Stimulated activated CD4-positive, alpha-beta T cell treated with anti-CD3 and anti-CD28 coated beads, Interleukin-1b, Interleukin-23, amount 100 ng/mL, for 24 hours (primary cell): ENCODE measurements around the gene ERC1.

Experiments
- DNase-seq, 4 experiments: peaks; one replicate each; pipeline ENCODE4 v3.0.0-alpha.2; 2020; ENCODE audit warnings: low read depth in 4 of 4, low spot score in 1 of 4

The ERC1 gene

GRCh38 chr12:1502831-1503230 is 511.8 kb downstream of the ERC1 start:
- DNase-seq: no peak

DNA sequence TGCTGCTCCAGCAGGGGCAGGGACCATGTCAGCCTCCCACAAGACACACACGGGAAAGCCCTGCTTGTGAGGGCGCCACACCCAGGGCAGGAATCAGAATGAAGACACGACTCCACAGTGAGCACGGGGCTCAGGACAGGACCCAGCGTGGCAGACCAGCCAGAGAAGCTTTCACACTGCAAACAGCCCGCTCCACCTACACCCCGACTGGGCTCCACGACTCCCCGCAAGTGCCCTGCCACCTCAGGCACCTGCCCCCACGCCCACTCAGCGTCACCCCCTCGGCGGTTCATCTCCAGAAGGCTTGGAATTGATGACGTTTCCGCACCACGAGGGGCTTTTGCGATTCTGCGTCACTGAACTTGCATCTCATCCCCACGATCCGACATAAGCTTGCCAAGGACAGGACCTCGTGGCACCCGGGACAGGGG is 512.3 kb downstream of the ERC1 start:
- no peak for DNase-seq

DNA sequence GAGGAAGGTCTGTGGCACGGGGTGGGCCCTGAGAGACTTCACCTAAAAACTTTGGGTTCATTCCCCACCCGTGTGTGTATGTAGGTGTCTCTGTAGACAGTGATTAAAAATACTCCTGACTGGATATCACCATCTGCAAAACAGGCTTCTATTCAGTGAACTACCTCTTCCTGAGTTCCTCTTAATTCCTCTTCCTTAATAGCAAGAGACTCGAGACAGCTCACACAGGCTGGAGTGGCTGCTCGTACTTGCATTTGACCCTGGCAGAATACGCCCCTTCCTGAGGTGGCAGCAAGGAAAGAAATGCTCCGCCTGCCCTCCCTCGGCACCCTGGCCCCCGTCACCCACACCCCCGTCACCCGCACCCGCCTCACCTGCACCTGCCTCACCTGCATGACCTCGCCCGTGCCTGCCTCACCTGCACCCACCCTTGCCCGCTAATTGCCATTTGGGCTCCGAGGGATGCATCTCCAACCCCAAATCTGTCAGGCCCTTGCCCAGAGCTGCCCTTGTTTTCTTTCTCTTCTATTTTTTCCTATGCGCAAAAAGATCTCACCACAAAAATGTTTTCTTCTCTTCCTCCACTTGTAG is 513.4 kb downstream of the ERC1 start:
- no peak for DNase-seq

DNA sequence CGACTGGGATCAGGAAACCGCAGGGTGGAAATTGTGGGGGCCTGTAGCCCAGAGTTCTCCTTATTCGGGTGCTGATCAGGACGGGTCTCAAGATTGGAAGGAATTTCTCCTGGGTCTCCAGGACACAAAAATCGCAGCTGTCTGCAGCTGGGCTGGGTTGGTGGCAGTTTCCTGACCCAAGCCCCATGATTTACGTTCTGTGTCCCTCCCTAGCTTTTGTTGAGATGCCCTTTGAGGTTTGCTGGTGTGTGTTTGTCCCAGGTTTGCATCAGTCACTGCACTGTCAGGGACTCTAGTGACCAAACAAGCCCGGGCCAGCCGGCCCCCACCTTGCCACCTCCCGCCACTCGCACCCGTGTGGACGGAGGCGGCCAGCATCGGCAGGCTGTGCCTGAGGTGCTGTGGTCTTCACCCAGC is 513.9 kb downstream of the ERC1 start:
- no peak for DNase-seq

GRCh38 chr12:1505576-1505975 is 514.6 kb downstream of the ERC1 start:
- no peak for DNase-seq

- DNase-seq: no peak
Measured at GRCh38 chr12:1507308-1507707, 516.3 kb downstream of the ERC1 start.

- DNase-seq: no peak
Measured at GRCh38 chr12:1509413-1510052, 518.5 kb downstream of the ERC1 start.

DNA sequence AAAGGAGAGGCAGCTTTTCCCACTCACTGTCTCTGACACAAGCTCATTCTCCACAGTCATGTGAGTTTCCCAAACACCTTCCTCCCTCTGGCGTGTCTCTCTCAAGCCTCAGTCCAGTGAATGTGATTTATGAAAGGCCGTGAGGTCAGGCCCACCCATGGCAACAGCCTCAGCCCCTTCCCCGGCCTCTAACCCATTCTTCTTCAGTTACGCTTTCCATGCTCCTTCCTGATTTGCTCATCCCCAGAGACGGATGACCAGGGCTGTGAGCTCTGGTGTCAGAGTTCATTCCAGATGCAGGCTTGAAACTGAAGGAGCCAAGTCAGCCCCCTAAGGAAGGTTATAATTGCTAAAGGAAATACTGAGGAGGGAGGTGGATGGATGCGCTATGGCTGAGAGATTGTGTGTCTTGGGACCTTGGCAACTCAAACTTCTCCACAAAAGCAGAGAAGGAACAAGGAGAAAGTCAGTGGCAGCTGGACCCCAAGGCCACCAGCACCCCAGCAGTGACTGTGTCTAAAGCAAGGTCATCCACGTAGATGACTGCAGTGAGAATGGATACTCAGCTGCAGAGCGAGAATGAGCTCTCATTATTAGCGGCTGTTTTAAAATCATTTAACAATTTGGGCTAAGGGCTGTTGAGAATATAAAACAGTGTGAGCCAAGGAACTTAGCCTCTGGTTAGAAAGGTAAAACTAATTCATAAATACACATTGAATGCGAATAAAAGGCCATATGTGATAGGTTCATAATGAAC is 519.2 kb downstream of the ERC1 start:
- no peak for DNase-seq

GRCh38 chr12:1515010-1515409 is 524.0 kb downstream of the ERC1 start:
- no peak for DNase-seq

DNA sequence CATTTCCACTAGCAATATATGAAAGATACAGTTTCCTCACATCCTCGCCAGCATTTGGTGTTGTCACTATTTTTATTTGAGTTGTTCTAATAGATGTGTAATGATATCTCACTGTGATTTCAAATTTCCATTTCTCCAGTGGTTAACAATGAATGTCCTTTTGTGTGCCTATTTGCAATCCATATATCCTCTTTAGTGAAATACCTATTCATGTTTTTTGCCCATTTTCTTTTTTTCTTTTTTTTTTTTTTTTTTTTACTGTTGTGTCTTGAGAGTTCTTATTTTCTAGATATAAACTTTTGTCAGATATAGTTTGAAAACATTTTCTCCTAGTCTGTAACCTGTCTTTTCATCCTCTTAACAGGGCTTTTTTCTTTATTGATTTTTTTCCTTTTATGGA is 524.4 kb downstream of the ERC1 start:
- no peak for DNase-seq

DNA sequence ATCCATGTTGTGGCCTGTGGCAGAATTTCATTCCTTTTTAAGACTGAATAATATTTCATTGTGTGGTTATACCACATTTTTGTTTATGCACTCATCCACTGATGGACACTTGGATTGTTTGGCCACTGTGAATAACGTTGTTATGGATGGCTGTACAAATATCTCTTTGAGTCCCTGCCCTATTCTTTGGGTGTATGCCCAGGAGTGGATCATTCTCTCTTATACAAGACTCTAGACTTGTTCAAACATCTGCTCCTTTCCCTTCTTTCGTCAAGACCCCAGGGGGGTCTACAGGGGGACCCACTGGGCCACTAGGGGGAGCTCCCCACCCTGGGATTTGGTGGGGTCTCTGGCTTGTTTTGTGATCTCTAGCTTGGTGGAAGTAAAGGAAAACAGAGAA is 526.0 kb downstream of the ERC1 start:
- no peak for DNase-seq

- no peak for DNase-seq
Measured at GRCh38 chr12:1517734-1518525, 526.9 kb downstream of the ERC1 start.

- no peak for DNase-seq
Measured at GRCh38 chr12:1518591-1519516, 527.8 kb downstream of the ERC1 start.

DNA sequence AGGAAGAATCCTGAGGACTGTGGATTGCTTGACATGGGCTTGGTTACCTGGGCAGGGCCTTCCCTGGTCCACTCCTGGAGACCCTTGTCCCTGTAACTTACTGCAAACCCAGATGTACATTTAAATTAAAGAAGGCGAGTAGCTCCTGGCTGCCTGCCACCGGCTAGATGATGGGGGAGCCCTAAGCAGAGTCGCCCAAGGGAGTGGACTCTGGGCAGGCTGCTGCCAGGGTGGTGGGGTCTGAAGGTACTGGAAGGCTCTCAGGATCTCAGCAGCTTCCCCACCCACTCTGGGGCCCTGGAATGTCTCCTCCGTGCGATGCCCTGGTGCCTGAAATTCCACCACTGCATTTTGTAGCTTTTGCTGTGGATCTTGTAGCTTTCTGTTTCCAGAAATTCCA is 528.6 kb downstream of the ERC1 start:
- no peak for DNase-seq

DNA sequence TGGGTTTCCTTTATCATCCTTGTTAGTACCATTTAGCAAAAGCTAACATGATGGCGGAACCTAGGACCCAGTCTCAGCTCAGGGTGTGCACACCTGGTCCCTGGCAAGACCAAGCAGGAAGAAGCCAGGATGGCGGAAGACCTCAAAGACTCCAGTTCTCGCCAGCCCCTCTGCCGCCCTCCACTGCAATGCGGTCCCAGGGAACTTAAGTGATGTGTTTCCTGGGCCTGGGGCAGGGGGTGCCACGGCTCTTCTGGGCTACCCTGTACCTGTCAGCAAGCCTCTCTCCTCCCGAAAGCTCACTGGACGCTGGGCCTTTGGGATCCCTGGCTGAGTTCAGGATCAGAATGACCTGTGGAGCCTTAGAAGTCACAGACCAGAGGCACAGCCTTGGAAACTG is 532.0 kb downstream of the ERC1 start:
- no peak for DNase-seq

DNA sequence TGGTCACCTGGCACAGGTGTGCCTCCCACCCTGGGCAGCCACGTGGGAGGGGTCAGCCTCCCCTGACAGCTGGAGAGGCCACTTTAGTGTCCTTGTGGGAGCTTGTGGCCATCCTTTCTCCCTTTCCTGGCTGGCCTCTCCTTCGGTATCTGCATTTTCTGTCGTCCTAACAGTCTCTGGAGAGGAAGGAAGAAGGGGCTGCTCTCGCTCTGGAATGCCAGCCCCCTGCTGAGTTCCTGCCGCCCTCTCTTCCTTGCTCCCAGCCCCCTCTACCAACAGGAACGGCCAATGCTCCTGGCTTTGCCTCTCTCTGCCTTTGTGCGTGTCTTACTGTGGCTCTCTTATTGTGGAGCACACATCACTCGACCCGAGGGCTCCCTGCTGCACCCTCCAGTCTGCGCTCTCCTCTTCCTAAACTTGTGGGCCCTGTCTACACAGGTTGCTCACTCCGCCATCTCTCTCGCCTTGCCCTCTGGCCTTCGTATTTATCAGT is 532.6 kb downstream of the ERC1 start:
- DNase-seq: no peak

- no peak for DNase-seq
Measured at GRCh38 chr12:1525858-1526257, 534.8 kb downstream of the ERC1 start.

- no peak for DNase-seq
Measured at GRCh38 chr12:1527789-1528188, 536.8 kb downstream of the ERC1 start.

GRCh38 chr12:1528791-1529190 is 537.8 kb downstream of the ERC1 start:
- DNase-seq: no peak

DNA sequence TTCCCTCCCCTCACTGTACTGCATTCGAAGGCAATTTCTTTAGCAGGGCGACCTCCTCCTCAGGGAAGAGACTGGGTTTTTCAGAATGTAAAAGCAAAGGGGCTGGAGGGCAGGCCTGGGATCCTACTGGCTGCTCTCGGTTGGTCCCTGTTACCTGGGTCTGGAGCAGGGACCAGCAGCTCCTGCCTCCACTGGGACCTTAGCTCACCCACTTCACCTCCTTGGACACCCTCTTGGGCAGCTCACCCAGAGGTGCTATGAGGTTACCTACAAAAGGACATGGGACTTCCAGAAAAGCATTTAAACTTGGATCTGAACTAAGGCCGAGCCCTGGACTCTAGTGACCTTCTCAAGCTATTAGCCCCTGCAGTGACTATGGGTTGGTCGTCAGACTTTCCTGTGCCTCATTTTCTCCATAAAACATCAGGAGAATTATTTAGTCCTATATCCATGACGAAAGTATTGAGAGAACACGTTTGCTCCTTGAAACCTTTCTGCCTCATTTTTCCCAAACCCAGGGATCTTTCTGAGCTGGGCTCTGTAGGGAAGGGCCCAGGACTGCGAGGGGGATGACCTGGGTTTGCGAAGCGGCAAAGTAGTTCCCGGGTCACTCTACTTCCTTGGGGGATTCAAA is 538.3 kb downstream of the ERC1 start:
- DNase-seq: no peak
